GM19395 (cell line): ENCODE results near the gene DOCK10.

Source experiments
- ATAC-seq: cut with Tn5 transposase; IDR thresholded peaks from one replicate; pipeline ENCODE4 v1.9.1; 2021; ENCODE audit warnings: mild to moderate bottlenecking, moderate library complexity; ENCODE audit not compliant: unreplicated experiment

The DOCK10 gene

GRCh38 chr2:225013425-225014365 is 28.6 kb downstream of the DOCK10 start:
- no peak for ATAC-seq

- no peak for ATAC-seq
Observed at GRCh38 chr2:225011585-225011984, 30.7 kb downstream of the DOCK10 start.

- ATAC-seq, result no peak
Observed at GRCh38 chr2:225010804-225011203, 31.5 kb downstream of the DOCK10 start.

GRCh38 chr2:225009768-225010167 is 32.5 kb downstream of the DOCK10 start:
- no peak for ATAC-seq

GRCh38 chr2:225008935-225009334 is 33.3 kb downstream of the DOCK10 start:
- peak; percentile 34 for ATAC-seq

- peak; percentile 72 for ATAC-seq
Observed at GRCh38 chr2:225008179-225008856, 34.0 kb downstream of the DOCK10 start.

GRCh38 chr2:225006730-225007129 is 35.5 kb downstream of the DOCK10 start:
- no peak for ATAC-seq

GRCh38 chr2:225004597-225004996 is 37.7 kb downstream of the DOCK10 start:
- no peak for ATAC-seq

GRCh38 chr2:225002656-225003045 is 39.6 kb downstream of the DOCK10 start:
- peak; percentile 92 for ATAC-seq

GRCh38 chr2:225002039-225002655 is 40.1 kb downstream of the DOCK10 start:
- peak; percentile 69 for ATAC-seq

GRCh38 chr2:224999754-225000153 is 42.5 kb downstream of the DOCK10 start:
- ATAC-seq, result no peak

- ATAC-seq, result no peak
Observed at GRCh38 chr2:224999321-224999720, 42.9 kb downstream of the DOCK10 start.

- no peak for ATAC-seq
Observed at GRCh38 chr2:224997802-224998201, 44.5 kb downstream of the DOCK10 start.

GRCh38 chr2:224995419-224995818 is 46.8 kb downstream of the DOCK10 start:
- ATAC-seq, result no peak

GRCh38 chr2:224994242-224994823 is 47.9 kb downstream of the DOCK10 start:
- no peak for ATAC-seq

- ATAC-seq, result no peak
Observed at GRCh38 chr2:224990710-224991109, 51.6 kb downstream of the DOCK10 start.

- ATAC-seq, result no peak
Observed at GRCh38 chr2:224987733-224988132, 54.5 kb downstream of the DOCK10 start.

- ATAC-seq, result no peak
Observed at GRCh38 chr2:224986477-224986876, 55.8 kb downstream of the DOCK10 start.

- ATAC-seq, result peak; percentile 63
Observed at GRCh38 chr2:224984637-224985036, 57.6 kb downstream of the DOCK10 start.

GRCh38 chr2:224983712-224984554 is 58.3 kb downstream of the DOCK10 start:
- no peak for ATAC-seq
